Activated naive CD8-positive, alpha-beta T cell treated with anti-CD3 and anti-CD28 coated beads for 36 hours (primary cell): ENCODE results near the gene CFLAR. TPM values are rescaled to one million over a fixed set of nuclear protein-coding genes. Genes with fewer than 3 reads are reported as not detected.
A peak's percentile ranks its signal among the peaks of the same experiment; 100 is the strongest.
"Not testable (repeated sequence)": the region's sequence is repeated elsewhere in the genome, so short reads cannot be mapped to it uniquely, and the experiment has no call there.

ENCODE experiments used
- DNase-seq: peaks from one replicate; pipeline ENCODE4 v3.0.0; 2021
- H3K27ac Mint-ChIP-seq: one replicate; pipeline ENCODE4 v1.8.0; 2022; ENCODE audit warnings: mild to moderate bottlenecking, moderate library complexity, mixed read lengths
- H3K27me3 Mint-ChIP-seq: one replicate; pipeline ENCODE4 v1.8.0; 2022; ENCODE audit warnings: mild to moderate bottlenecking, mixed read lengths
- H3K36me3 Mint-ChIP-seq: one replicate; pipeline ENCODE4 v1.8.0; 2021; ENCODE audit warnings: mild to moderate bottlenecking, mixed read lengths
- H3K4me1 Mint-ChIP-seq: one replicate; pipeline ENCODE4 v1.8.0; 2021; ENCODE audit warnings: mixed read lengths
- H3K4me3 Mint-ChIP-seq: one replicate; pipeline ENCODE4 v1.8.0; 2022; ENCODE audit warnings: mild to moderate bottlenecking, moderate library complexity, mixed read lengths
- H3K9me3 Mint-ChIP-seq: one replicate; pipeline ENCODE4 v1.8.0; 2022; ENCODE audit warnings: mixed read lengths
- total RNA-seq, 2 experiments: library from RNA; stranded (reverse); gene quantifications; one replicate each; pipeline ENCODE4 v1.2.3, GENCODE V29; 2021

Gene CFLAR
- total RNA-seq, 2 experiments from 2014 or later, result 190 to 198 TPM

GRCh38 chr2:201111096-201111495 is 4.9 kb upstream of the CFLAR start:
- no peak overlapping the region for H3K27ac Mint-ChIP-seq
- peaks cover 1% of the 10 kb centered on the region for H3K9me3 Mint-ChIP-seq
- H3K36me3 Mint-ChIP-seq, result peaks cover 8% of the 10 kb centered on the region
- H3K4me3 Mint-ChIP-seq, result no peak overlapping the region
- no peak for DNase-seq
- peaks cover 18% of the 10 kb centered on the region for H3K4me1 Mint-ChIP-seq
- no peaks in the 10 kb centered on the region for H3K27me3 Mint-ChIP-seq

- H3K4me1 Mint-ChIP-seq, result peaks cover 28% of the 10 kb centered on the region
- DNase-seq, result no peak
- peaks cover 1% of the 10 kb centered on the region for H3K9me3 Mint-ChIP-seq
- H3K27me3 Mint-ChIP-seq, result no peaks in the 10 kb centered on the region
- peaks cover 13% of the 10 kb centered on the region for H3K36me3 Mint-ChIP-seq
- peak overlapping the region; percentile 90 for H3K27ac Mint-ChIP-seq
- peak overlapping the region; percentile 98 for H3K4me3 Mint-ChIP-seq
These were observed 1.6 kb upstream of the CFLAR start for GRCh38 chr2:201114350-201114749.

- H3K27me3 Mint-ChIP-seq, result no peaks in the 10 kb centered on the region
- H3K4me1 Mint-ChIP-seq, result peaks cover 28% of the 10 kb centered on the region
- peak overlapping the region; percentile 98 for H3K4me3 Mint-ChIP-seq
These were observed 1.1 kb upstream of the CFLAR start for GRCh38 chr2:201114846-201115245.

GRCh38 chr2:201116959-201117734 is 1.2 kb downstream of the CFLAR start:
- peaks cover 36% of the 10 kb centered on the region for H3K4me1 Mint-ChIP-seq

More at GRCh38 chr2:201114846-201115245, 1.1 kb upstream of the CFLAR start:
- peak overlapping the region; percentile 90 for H3K27ac Mint-ChIP-seq
- peaks cover 16% of the 10 kb centered on the region for H3K36me3 Mint-ChIP-seq
- no peak for DNase-seq
- peaks cover 1% of the 10 kb centered on the region for H3K9me3 Mint-ChIP-seq

GRCh38 chr2:201117735-201118094 is 1.8 kb downstream of the CFLAR start:
- not testable (repeated sequence) for H3K9me3 Mint-ChIP-seq, H3K27me3 Mint-ChIP-seq
- peaks cover 43% of the 10 kb centered on the region for H3K36me3 Mint-ChIP-seq
- peak overlapping the region; percentile 90 for H3K27ac Mint-ChIP-seq
- H3K4me1 Mint-ChIP-seq, result peaks cover 42% of the 10 kb centered on the region
- peak; percentile 56 for DNase-seq
- peak overlapping the region; percentile 98 for H3K4me3 Mint-ChIP-seq

More at GRCh38 chr2:201116959-201117734, 1.2 kb downstream of the CFLAR start:
- Mint-ChIP-seq H3K27ac (peak overlapping the region; percentile 90), H3K36me3 (peaks cover 37% of the 10 kb centered on the region), H3K4me3 (peak overlapping the region; percentile 98), H3K9me3 (peaks cover 1% of the 10 kb centered on the region), H3K27me3 (no peaks in the 10 kb centered on the region)
- peak; percentile 51 for DNase-seq

GRCh38 chr2:201118121-201118960 is 2.4 kb downstream of the CFLAR start:
- H3K4me3 Mint-ChIP-seq, result peak overlapping the region; percentile 98
- H3K36me3 Mint-ChIP-seq, result peaks cover 46% of the 10 kb centered on the region
- H3K27me3 Mint-ChIP-seq, result no peaks in the 10 kb centered on the region
- peaks cover 1% of the 10 kb centered on the region for H3K9me3 Mint-ChIP-seq
- peaks cover 47% of the 10 kb centered on the region for H3K4me1 Mint-ChIP-seq
- H3K27ac Mint-ChIP-seq, result peak overlapping the region; percentile 90
- DNase-seq, result peak; percentile 85

- peaks cover 1% of the 10 kb centered on the region for H3K9me3 Mint-ChIP-seq
- H3K4me3 Mint-ChIP-seq, result peak overlapping the region; percentile 98
- H3K27me3 Mint-ChIP-seq, result no peaks in the 10 kb centered on the region
- peak overlapping the region; percentile 90 for H3K27ac Mint-ChIP-seq
- H3K4me1 Mint-ChIP-seq, result peaks cover 51% of the 10 kb centered on the region
- DNase-seq, result no peak
- peaks cover 53% of the 10 kb centered on the region for H3K36me3 Mint-ChIP-seq
These were observed 3.2 kb downstream of the CFLAR start for GRCh38 chr2:201118961-201119854.

GRCh38 chr2:201122276-201122675 is 6.3 kb downstream of the CFLAR start:
- peaks cover 58% of the 10 kb centered on the region for H3K4me1 Mint-ChIP-seq
- peak overlapping the region; percentile 90 for H3K27ac Mint-ChIP-seq
- H3K4me3 Mint-ChIP-seq, result peak overlapping the region; percentile 98
- DNase-seq, result no peak
- H3K36me3 Mint-ChIP-seq, result peaks cover 70% of the 10 kb centered on the region
- H3K27me3 Mint-ChIP-seq, result no peaks in the 10 kb centered on the region
- H3K9me3 Mint-ChIP-seq, result no peaks in the 10 kb centered on the region

- DNase-seq, result no peak
- Mint-ChIP-seq H3K4me3 (peak overlapping the region; percentile 77), H3K27me3 (no peaks in the 10 kb centered on the region), H3K4me1 (peaks cover 68% of the 10 kb centered on the region), H3K27ac (peak overlapping the region; percentile 90), H3K36me3 (peaks cover 69% of the 10 kb centered on the region), H3K9me3 (no peaks in the 10 kb centered on the region)
These were observed 10.6 kb downstream of the CFLAR start for GRCh38 chr2:201126308-201127151.

GRCh38 chr2:201127152-201127511 is 11.2 kb downstream of the CFLAR start:
- peaks cover 69% of the 10 kb centered on the region for H3K36me3 Mint-ChIP-seq
- no peaks in the 10 kb centered on the region for H3K27me3 Mint-ChIP-seq
- H3K9me3 Mint-ChIP-seq, result no peaks in the 10 kb centered on the region
- H3K4me1 Mint-ChIP-seq, result peaks cover 64% of the 10 kb centered on the region
- peak overlapping the region; percentile 77 for H3K4me3 Mint-ChIP-seq
- no peak for DNase-seq
- H3K27ac Mint-ChIP-seq, result peak overlapping the region; percentile 90

- Mint-ChIP-seq H3K27ac (peak overlapping the region; percentile 90), H3K4me1 (peaks cover 62% of the 10 kb centered on the region), H3K9me3 (no peaks in the 10 kb centered on the region), H3K36me3 (peaks cover 67% of the 10 kb centered on the region), H3K27me3 (no peaks in the 10 kb centered on the region), H3K4me3 (peak overlapping the region; percentile 77)
- DNase-seq, result peak; percentile 57
These were observed 11.6 kb downstream of the CFLAR start for GRCh38 chr2:201127570-201127969.

GRCh38 chr2:201128033-201128432 is 12.1 kb downstream of the CFLAR start:
- H3K4me3 Mint-ChIP-seq, result peak overlapping the region; percentile 77

GRCh38 chr2:201128933-201129505 is 13.1 kb downstream of the CFLAR start:
- Mint-ChIP-seq H3K4me3 (peak overlapping the region; percentile 93), H3K27me3 (no peaks in the 10 kb centered on the region), H3K36me3 (peaks cover 72% of the 10 kb centered on the region), H3K27ac (peak overlapping the region; percentile 97), H3K9me3 (no peaks in the 10 kb centered on the region), H3K4me1 (peaks cover 60% of the 10 kb centered on the region)
- DNase-seq, result peak; percentile 53

More at GRCh38 chr2:201128033-201128432, 12.1 kb downstream of the CFLAR start:
- DNase-seq, result no peak
- peaks cover 69% of the 10 kb centered on the region for H3K36me3 Mint-ChIP-seq
- no peaks in the 10 kb centered on the region for H3K9me3 Mint-ChIP-seq
- no peaks in the 10 kb centered on the region for H3K27me3 Mint-ChIP-seq
- peak overlapping the region; percentile 90 for H3K27ac Mint-ChIP-seq
- peaks cover 62% of the 10 kb centered on the region for H3K4me1 Mint-ChIP-seq
